AG09319 (cell line): ENCODE measurements around the gene GNPAT.

Source experiments
- DNase-seq: peaks from one replicate; pipeline ENCODE4 v3.0.0-alpha.2; 2010; ENCODE audit warnings: low read depth; ENCODE audit errors: extremely low read depth
- CTCF ChIP-seq: IDR thresholded peaks from 2 replicates; pipeline ENCODE4 v1.5.1; 2011; ENCODE audit warnings: low read depth, mild to moderate bottlenecking, inconsistent platforms, low read length, moderate library complexity

Gene GNPAT

GRCh38 chr1:231219422-231220401, 21.3 kb upstream of the GNPAT start:
- no peak for TF ChIP-seq CTCF

GRCh38 chr1:231220801-231221200, 20.2 kb upstream of the GNPAT start:
- DNase-seq, result no peak
- TF ChIP-seq CTCF, result no peak

More at GRCh38 chr1:231219422-231220401, 21.3 kb upstream of the GNPAT start:
- no peak for DNase-seq

DNA sequence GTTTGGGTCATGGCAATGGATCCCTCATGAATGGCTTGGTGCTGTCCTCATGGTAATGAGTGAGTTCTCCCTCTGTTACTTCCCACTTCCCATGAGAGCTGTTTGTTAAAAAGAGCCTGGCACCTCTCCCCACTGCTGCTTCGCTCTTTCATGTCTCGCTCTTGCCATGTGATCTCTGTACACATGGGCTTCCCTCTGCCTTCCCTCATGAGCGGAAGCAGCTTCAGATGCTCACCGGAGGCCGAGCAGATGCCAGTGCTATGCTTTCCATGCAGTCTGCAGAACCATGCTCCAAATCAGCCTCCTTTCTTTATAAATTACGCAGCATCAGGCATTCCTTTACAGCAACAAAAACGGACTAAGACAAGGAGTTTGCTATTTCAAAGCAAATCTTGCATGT, 14.9 kb upstream of the GNPAT start:
- no peak for DNase-seq
- no peak for TF ChIP-seq CTCF

- no peak for DNase-seq
- TF ChIP-seq CTCF, result no peak
Observed at GRCh38 chr1:231231511-231231910, 9.5 kb upstream of the GNPAT start.

- TF ChIP-seq CTCF, result no peak
- no peak for DNase-seq
Observed at GRCh38 chr1:231232870-231233734, 7.9 kb upstream of the GNPAT start.

DNA sequence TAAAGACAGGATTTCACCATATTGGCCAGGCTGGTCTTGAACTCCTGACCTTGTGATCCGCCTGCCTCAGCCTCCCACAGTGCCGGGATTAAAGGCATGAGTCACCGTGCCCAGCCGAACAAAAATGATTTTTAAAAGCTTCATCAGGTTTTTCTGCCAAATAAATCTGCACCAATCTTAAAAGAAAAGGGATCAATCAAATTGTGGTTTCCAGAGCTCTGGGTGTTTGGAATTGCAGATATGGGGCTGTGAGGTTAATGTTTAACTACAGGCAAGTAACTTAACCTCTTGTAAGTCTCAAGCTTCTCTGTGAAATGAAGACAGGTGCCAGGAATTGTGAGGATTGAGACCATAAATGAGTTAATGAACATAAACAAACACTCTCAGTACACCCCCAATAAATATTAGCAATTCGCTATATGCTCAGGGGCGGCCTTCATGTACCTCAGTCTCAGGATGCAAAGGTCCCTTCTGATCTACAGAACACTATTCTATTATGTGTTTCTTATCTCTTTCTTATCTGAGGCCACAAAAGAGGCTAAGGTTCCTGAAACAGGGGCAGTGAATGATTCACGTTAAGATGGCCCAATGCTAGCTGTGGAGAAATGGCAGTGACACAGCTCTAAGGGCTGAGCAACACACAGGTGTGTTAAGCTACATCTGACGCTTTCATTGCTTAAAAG, 7.1 kb upstream of the GNPAT start:
- no peak for DNase-seq
- no peak for TF ChIP-seq CTCF
